ENCODE results near the gene SGMS2.
"Not testable (repeated sequence)": the region's sequence is repeated elsewhere in the genome, so short reads cannot be mapped to it uniquely, and the experiment has no call there.

SGMS2 gene

GRCh38 chr4:107870916-107871786 lies 46.4 kb downstream of the SGMS2 start:
- DNase-seq, result no peak

- DNase-seq, result no peak
Observed at GRCh38 chr4:107874024-107874423, 49.3 kb downstream of the SGMS2 start.

- DNase-seq, result no peak
Observed at GRCh38 chr4:107876099-107876498, 51.4 kb downstream of the SGMS2 start.

DNA sequence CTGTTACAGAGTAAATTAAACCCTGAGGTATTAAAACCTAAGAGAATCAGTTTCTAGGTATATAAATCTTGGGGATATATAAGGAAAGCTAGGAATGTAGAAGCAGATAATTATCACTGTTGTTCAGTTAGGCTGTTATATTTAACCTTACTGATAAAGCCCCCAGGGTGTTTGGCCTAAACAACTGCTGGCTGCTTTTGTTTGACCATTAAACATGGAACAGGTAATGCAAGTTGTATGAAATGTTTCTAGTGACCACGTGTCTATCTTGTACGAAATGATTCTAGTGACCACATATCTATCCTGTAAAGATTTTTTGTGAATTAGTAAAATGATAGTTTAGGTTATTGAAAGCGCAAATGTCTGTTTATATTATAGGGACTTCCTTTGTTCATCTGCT lies 52.6 kb downstream of the SGMS2 start:
- no peak for DNase-seq

GRCh38 chr4:107885865-107886264 lies 61.1 kb downstream of the SGMS2 start:
- no peak for DNase-seq

DNA sequence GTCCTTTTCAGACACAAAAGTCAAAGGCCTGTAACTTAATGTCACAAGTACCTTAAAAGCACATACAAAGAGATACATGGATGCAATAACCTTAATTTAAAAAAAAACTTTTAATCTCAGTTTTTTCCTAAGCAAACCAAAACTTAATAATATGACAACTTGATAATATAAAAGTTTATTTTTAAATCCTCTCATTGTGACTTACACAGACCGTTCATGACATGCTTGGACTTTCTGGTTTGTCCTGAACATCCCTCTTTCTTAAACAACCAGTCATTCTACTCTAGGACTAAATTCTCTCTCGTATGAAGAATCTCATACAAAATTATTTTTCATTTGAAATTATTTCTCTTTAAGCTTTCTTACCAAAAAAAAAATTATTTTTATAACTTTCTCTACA lies 63.5 kb downstream of the SGMS2 start:
- no peak for DNase-seq

DNA sequence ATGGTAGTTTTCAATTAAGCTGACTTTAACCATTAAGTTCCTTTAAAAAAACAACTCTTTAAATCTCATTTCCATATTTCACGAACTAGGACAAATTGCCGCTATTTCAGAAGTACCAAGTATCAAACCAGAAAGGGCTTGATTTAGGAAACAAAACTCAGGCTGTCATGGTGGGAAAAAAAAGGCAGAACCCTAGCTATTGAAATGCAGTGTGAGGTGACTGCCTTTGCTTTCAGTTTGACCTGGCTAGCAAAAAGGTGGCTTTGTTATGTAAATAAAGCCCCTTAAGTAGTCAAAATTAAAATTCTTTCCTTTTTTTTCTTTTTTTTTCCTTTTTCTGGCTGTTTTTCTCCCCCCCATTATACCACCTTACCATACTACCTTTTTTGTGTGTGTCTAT lies 66.0 kb downstream of the SGMS2 start:
- DNase-seq, result no peak

GRCh38 chr4:107891299-107891698 lies 66.6 kb downstream of the SGMS2 start:
- no peak for DNase-seq

- no peak for DNase-seq
Observed at GRCh38 chr4:107893171-107894137, 68.7 kb downstream of the SGMS2 start.

GRCh38 chr4:107894138-107894603 lies 69.4 kb downstream of the SGMS2 start:
- DNase-seq, result no peak

- no peak for DNase-seq
Observed at GRCh38 chr4:107896158-107896645, 71.5 kb downstream of the SGMS2 start.

- no peak for DNase-seq
Observed at GRCh38 chr4:107896646-107897045, 71.9 kb downstream of the SGMS2 start.

GRCh38 chr4:107897823-107898222 lies 73.1 kb downstream of the SGMS2 start:
- DNase-seq, result no peak

DNA sequence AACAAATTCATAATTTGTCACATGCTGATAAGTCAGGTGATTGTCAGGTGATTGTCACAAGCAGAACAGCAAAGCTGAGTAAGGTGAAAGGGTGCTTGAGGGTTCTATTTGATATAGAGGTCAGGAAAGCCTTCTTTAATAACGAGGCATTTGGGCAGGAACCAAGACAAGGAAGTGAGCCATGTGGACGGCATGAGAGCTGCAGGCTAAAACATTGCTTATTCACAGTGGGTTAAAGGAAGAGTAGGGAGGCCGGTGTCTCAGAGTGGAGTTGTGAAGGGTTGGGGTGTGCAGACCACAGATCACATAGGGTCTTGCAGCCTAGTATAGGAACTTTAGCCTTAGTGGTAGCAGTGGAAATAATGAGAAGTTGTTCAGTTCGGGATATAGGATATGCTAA lies 75.3 kb downstream of the SGMS2 start:
- DNase-seq, result no peak

DNA sequence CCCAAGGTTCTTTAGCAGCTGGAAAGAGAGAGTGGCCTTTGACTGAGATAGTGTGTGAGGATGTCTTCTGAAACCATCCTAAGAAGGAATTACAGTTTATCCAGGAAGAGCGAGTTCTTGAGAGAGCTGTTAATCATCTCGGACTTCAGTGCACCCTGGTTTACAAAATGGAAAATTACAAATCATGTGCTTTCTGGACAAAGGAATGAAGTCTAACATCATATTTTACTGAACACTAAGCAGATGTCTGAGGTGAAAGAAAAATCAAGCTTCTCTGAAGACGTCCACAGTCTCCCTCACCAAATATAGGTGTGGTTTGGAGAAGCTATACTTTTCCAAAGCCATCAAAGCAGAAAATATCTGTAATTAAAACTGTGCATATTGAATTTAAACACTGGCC lies 75.8 kb downstream of the SGMS2 start:
- no peak for DNase-seq

DNA sequence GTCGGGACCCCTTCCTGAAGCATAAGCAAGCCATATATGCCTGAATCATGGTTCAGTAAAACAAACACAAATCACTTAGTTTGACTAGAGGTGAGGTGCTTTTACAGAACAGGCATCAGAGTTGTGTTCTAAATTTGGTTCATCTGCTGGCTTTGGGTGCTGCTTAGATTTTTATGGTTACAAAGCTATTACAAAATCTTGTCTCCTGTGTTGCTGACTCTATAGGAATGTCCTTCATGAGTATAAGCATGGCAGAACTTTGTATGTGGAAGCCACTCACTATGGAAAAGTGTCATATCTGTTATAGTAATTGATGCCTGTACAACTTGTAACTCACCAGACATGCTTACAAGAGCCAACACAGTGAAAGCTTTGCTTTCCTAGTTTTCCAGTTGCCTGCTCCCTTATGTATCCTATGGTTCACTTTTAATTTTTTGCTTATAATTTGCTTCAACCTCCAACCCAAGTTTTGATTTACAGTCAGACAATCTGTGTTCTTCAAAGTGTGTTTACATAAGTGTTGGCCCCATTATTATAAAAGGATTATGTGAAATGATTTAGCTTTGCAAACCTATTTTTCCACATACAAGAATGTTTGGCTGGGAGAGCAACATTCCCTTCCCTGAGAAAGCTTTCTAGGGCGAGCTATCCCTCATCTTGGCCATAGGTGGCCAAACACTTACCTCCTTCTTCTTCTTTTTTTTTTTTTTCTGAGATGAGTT lies 76.6 kb downstream of the SGMS2 start:
- no peak for DNase-seq

GRCh38 chr4:107902715-107903114 lies 78.0 kb downstream of the SGMS2 start:
- DNase-seq, result no peak

DNA sequence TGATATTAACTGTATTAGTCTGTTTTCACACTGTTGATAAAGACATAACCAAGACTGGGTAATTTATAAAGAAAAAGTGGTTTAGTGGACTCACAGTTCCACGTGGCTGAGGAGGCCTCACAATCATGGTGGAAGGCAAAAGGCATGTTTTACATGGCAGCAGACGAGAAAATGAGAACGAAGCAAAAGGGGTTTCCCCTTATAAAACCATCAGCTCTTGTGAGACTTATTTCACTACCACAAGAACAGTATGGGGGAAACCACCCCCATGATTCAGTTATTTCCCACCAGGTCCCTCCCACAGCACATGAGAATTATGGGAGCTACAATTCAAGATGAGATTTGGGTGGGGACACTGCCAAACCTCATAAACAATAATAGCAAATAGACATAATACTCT lies 80.3 kb downstream of the SGMS2 start:
- not testable (repeated sequence) for DNase-seq

DNA sequence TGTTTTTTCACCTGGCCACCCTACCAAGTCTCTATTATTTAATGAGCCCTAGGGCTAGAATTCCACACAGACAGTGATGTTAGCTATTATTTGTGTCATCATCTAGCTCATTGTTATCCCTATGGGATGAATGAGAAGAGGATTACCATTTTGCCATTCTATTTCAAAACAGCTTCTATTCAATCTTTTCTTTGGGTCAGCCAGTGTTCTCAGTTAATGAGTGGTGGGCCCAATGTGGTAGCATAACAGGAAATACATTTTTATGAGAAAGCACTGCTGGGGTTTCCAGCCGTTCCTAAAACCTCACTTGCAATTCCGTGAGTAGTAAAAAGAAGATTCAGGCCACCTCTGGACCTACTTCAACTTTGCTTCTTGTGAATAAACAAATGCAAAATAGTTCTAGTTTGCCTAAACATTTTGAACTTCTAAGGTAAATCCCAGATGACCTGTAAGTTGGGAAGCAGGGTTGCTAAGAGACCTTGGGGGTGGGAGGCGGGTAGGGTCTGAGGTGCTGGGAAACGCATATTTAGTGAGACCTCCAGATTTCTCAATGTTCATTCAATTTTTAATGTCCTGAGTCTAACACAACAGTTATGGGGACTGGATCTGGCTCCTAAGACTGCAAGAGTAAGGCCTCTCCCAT lies 81.8 kb downstream of the SGMS2 start:
- no peak for DNase-seq

- no peak for DNase-seq
Observed at GRCh38 chr4:107908377-107908776, 83.6 kb downstream of the SGMS2 start.

GRCh38 chr4:107913283-107913899 lies 88.7 kb downstream of the SGMS2 start:
- no peak for DNase-seq

DNA sequence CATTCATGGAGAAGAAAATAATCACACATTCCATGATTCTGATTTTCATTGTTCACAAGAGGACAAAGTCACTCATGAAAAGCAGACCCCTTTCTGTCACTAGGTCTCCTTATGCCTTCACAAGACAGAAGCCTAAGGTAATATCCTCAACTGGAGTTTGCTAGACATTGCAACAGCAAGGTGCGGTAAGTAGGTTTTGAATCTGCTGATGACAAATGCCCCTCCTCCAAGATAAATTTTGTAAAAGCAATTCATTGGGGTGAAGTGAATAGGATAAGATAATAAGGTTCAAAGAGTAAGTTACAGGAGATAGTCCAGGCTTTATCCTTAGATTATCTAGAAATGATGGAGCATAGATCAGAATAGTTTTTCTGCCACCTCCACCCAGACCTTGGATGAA lies 90.5 kb downstream of the SGMS2 start:
- DNase-seq, result no peak
